Neutrophil (primary cell): Measurements from ENCODE around the gene OR8B8.
"Not testable (repeated sequence)": the region's sequence is repeated elsewhere in the genome, so short reads cannot be mapped to it uniquely, and the experiment has no call there.

Experiments
- H3K27ac ChIP-seq: fragments of 200-600 bp; sonication (generic); 2 replicates; pipeline ENCODE4 v1.5.1; 2016; ENCODE audit warnings: mild to moderate bottlenecking, moderate library complexity
- H3K27me3 ChIP-seq: fragments of 200-600 bp; sonication (generic); 2 replicates; pipeline ENCODE4 v1.6.0; 2016; ENCODE audit warnings: mild to moderate bottlenecking
- H3K36me3 ChIP-seq: fragments of 200-600 bp; sonication (generic); 2 replicates; pipeline ENCODE4 v1.5.1; 2017
- H3K4me1 ChIP-seq, 2 experiments: fragments of 200-600 bp in 1 of 2; sonication (generic) in 1 of 2; 1 replicate in 1 of 2; 2 replicates in 1 of 2; pipeline versions ENCODE4 v1.5.1 to v1.6.1; 2013 to 2016; ENCODE audit warnings: low read depth in 1 of 2, low read length in 1 of 2, mild to moderate bottlenecking in 1 of 2, moderate library complexity in 1 of 2; ENCODE audit not compliant: control insufficient read depth in 1 of 2, insufficient read depth in 1 of 2
- H3K4me3 ChIP-seq, 2 experiments: fragments of 200-600 bp in 1 of 2; sonication (generic) in 1 of 2; 1 replicate in 1 of 2; 2 replicates in 1 of 2; pipeline ENCODE4 v1.5.1; 2013 to 2016; ENCODE audit warnings: low read depth in 1 of 2, low read length in 1 of 2, mild to moderate bottlenecking in 1 of 2, moderate library complexity in 1 of 2
- H3K9me3 ChIP-seq: fragments of 200-600 bp; sonication (generic); 2 replicates; pipeline ENCODE4 v1.5.1; 2016
- TF ChIP-seq, protein P1 (sequence below): fragments of 200-600 bp; sonication (generic); IDR thresholded peaks from 2 replicates; pipeline ENCODE4 v1.5.1; 2016; ENCODE audit warnings: antibody characterized with exemption

OR8B8 gene

GRCh38 chr11:124421043-124421442 is 24.5 kb downstream of the OR8B8 start:
- Histone ChIP-seq H3K36me3 (no peaks in the 10 kb centered on the region), H3K4me1 (no peaks in the 10 kb centered on the region), H3K27me3 (peaks cover 25% of the 10 kb centered on the region), H3K27ac (no peak overlapping the region), H3K4me3 (no peak overlapping the region), H3K9me3 (no peaks in the 10 kb centered on the region)
- TF ChIP-seq, protein P1, sequence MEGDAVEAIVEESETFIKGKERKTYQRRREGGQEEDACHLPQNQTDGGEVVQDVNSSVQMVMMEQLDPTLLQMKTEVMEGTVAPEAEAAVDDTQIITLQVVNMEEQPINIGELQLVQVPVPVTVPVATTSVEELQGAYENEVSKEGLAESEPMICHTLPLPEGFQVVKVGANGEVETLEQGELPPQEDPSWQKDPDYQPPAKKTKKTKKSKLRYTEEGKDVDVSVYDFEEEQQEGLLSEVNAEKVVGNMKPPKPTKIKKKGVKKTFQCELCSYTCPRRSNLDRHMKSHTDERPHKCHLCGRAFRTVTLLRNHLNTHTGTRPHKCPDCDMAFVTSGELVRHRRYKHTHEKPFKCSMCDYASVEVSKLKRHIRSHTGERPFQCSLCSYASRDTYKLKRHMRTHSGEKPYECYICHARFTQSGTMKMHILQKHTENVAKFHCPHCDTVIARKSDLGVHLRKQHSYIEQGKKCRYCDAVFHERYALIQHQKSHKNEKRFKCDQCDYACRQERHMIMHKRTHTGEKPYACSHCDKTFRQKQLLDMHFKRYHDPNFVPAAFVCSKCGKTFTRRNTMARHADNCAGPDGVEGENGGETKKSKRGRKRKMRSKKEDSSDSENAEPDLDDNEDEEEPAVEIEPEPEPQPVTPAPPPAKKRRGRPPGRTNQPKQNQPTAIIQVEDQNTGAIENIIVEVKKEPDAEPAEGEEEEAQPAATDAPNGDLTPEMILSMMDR: no peak

- Histone ChIP-seq H3K4me3 (no peak overlapping the region), H3K9me3 (no peaks in the 10 kb centered on the region), H3K27ac (no peak overlapping the region), H3K27me3 (peaks cover 19% of the 10 kb centered on the region), H3K36me3 (no peaks in the 10 kb centered on the region), H3K4me1 (no peaks in the 10 kb centered on the region)
- TF ChIP-seq, protein P1: no peak
Observed at GRCh38 chr11:124415356-124415923, 30.1 kb downstream of the OR8B8 start.

DNA sequence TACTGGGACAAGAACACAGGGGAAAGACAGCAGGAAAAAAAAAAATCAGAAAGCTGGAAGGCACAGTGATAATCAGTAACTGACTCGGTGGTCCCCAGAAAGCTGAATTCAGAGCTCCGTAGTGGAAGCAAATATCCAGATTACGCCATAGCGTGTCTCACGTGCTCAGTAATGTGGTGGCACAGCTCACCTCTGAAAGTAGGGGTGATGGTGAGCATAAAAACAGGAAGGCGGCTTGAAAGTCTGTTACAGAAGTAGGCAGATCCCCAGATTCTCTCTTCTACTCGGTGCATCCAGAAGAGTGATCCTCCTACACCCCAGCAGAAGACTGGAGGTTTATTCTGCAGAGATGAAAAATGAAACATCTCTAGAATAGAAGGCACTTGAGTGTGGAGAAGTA is 35.6 kb downstream of the OR8B8 start:
- H3K4me1 ChIP-seq: no peaks in the 10 kb centered on the region
- no peaks in the 10 kb centered on the region for H3K36me3 ChIP-seq
- H3K9me3 ChIP-seq: no peaks in the 10 kb centered on the region
- H3K27ac ChIP-seq: no peak overlapping the region
- peaks cover 32% of the 10 kb centered on the region for H3K27me3 ChIP-seq
- TF ChIP-seq, protein P1: no peak
- no peak overlapping the region for H3K4me3 ChIP-seq

DNA sequence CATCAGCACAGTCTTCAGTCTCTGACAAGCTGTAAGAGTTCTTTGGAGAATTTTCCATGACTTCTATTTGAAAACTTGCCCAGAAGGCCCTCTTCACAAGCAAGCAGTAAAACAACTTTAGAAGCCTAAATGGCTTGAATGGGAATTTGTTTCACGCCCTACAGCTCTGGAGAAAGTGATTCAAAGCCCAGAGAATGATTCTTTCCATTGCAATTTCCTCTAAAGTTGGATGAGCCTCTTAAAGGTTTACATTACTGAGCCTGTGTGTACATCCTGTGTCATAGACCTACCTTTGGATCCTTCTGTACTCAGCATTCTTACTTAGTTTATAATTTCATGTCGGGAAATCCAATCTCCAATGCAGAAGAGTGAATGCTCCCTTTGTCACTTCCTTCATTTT is 39.9 kb downstream of the OR8B8 start:
- Histone ChIP-seq H3K36me3 (no peaks in the 10 kb centered on the region), H3K9me3 (no peaks in the 10 kb centered on the region), H3K27me3 (peaks cover 37% of the 10 kb centered on the region), H3K4me1 (no peaks in the 10 kb centered on the region), H3K4me3 (no peak overlapping the region), H3K27ac (no peak overlapping the region)
- TF ChIP-seq, protein P1: no peak

DNA sequence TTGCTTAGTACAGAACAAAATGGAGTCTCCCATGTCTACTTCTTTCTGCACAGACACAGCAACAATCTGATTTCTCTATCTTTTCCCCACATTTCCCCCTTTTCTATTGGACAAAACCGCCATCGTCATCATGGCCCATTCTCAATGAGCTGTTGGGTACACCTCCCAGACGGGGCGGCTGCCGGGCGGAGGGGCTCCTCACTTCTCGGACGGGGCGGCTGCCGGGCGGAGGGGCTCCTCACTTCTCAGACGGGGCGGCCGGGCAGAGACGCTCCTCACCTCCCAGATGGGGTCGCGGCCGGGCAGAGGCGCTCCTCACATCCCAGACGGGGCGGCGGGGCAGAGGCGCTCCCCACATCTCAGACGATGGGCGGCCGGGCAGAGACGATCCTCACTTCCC is 42.3 kb downstream of the OR8B8 start:
- not testable (repeated sequence) for H3K36me3 ChIP-seq, H3K27ac ChIP-seq, H3K4me1 ChIP-seq, H3K4me3 ChIP-seq, H3K9me3 ChIP-seq
- peaks cover 28% of the 10 kb centered on the region for H3K27me3 ChIP-seq

- peaks cover 23% of the 10 kb centered on the region for H3K27me3 ChIP-seq
- H3K4me1 ChIP-seq: no peaks in the 10 kb centered on the region
- no peaks in the 10 kb centered on the region for H3K9me3 ChIP-seq
- TF ChIP-seq, protein P1: no peak
- H3K27ac ChIP-seq: no peak overlapping the region
- no peaks in the 10 kb centered on the region for H3K36me3 ChIP-seq
- no peak overlapping the region for H3K4me3 ChIP-seq
Observed at GRCh38 chr11:124402326-124402922, 43.1 kb downstream of the OR8B8 start.
